CD4-positive, alpha-beta T cell (primary cell): ENCODE data around the gene HMGB1. TPM values are rescaled to one million over a fixed set of nuclear protein-coding genes. Genes with fewer than 3 reads are reported as not detected.

ENCODE experiments used
- ATAC-seq: fragments of 200-7000 bp; cut with Tn5 transposase; one replicate; pipeline ENCODE4 v1.10.0; 2022; ENCODE audit warnings: mild to moderate bottlenecking; ENCODE audit not compliant: poor library complexity
- CTCF ChIA-PET: fragments of 350-600 bp; sonication (Branson Sonifier 250); formaldehyde crosslinking; loops from one replicate; lab custom pipeline; 2021; ENCODE audit warnings: antibody characterized with exemption, inconsistent platforms; lab: Charles Lee
- POLR2A ChIA-PET: fragments of 350-600 bp; sonication (Branson Sonifier 250); formaldehyde crosslinking; loops from one replicate; lab custom pipeline; 2021; ENCODE audit warnings: antibody characterized with exemption, inconsistent platforms; lab: Charles Lee
- DNase-seq, 14 experiments: peaks; one replicate each; pipeline ENCODE4 v3.0.0-alpha.2; 2013 to 2020; ENCODE audit warnings: mixed read lengths in 2 of 14
- H3K27ac ChIP-seq, 2 donors: one replicate each; pipeline versions ENCODE4 v1.5.1 to v1.7.0; 2013; ENCODE audit warnings: low read length in 2 of 2, low read depth in 1 of 2, mild to moderate bottlenecking in 1 of 2
- H3K27me3 ChIP-seq, 2 experiments: 1 replicate in 1 of 2; 2 replicates in 1 of 2; pipeline versions ENCODE4 v1.6.1 to v1.7.0; 2013; ENCODE audit warnings: low read length in 2 of 2, control low read depth in 1 of 2, mild to moderate bottlenecking in 1 of 2, moderate library complexity in 1 of 2; ENCODE audit not compliant: insufficient read depth in 2 of 2, control insufficient read depth in 1 of 2
- H3K36me3 ChIP-seq: one replicate; pipeline ENCODE4 v1.6.1; 2013; ENCODE audit warnings: low read length, control low read depth; ENCODE audit not compliant: insufficient read depth
- H3K4me1 ChIP-seq: one replicate; pipeline ENCODE4 v1.6.1; 2013; ENCODE audit warnings: low read length, control low read depth; ENCODE audit not compliant: insufficient read depth
- H3K4me3 ChIP-seq: one replicate; pipeline ENCODE4 v1.5.1; 2013; ENCODE audit warnings: mild to moderate bottlenecking, low read length, moderate library complexity
- H3K9me3 ChIP-seq, 2 experiments: 1 replicate in 1 of 2; 2 replicates in 1 of 2; pipeline versions ENCODE4 v1.6.1 to v1.7.0; 2013; ENCODE audit warnings: low read length in 2 of 2, mild to moderate bottlenecking in 2 of 2, control low read depth in 1 of 2, moderate library complexity in 1 of 2; ENCODE audit not compliant: control insufficient read depth in 1 of 2, insufficient read depth in 1 of 2
- H3K27ac Mint-ChIP-seq: one replicate; pipeline ENCODE4 v1.8.0; 2020; ENCODE audit warnings: mixed read lengths
- H3K27me3 Mint-ChIP-seq: one replicate; pipeline ENCODE4 v1.8.0; 2021; ENCODE audit warnings: mixed read lengths
- H3K36me3 Mint-ChIP-seq: one replicate; pipeline ENCODE4 v1.8.0; 2021; ENCODE audit warnings: low read depth, mixed read lengths
- H3K4me1 Mint-ChIP-seq: one replicate; pipeline ENCODE4 v1.8.0; 2021; ENCODE audit warnings: low read depth, mixed read lengths
- H3K4me3 Mint-ChIP-seq: one replicate; pipeline ENCODE4 v1.8.0; 2020; ENCODE audit warnings: mild to moderate bottlenecking, mixed read lengths
- H3K9me3 Mint-ChIP-seq: one replicate; pipeline ENCODE4 v1.8.0; 2020; ENCODE audit warnings: mixed read lengths
- intact Hi-C, 2 experiments: fragments of 100-400 bp; cut with DNase I in 1 of 2; cut with micrococcal nuclease in 1 of 2; formaldehyde crosslinking; loops; one replicate each; pipeline versions ENCODE4 v1.15.1 to v1.9.0; 2023 to 2025; cut with DNase I, micrococcal nuclease
- total RNA-seq, 174 experiments: library from RNA in 2 of 174; stranded (reverse) in 2 of 174; gene quantifications; one replicate each; pipeline ENCODE4 v1.2.3 and lab custom pipeline; 2021 to 2026
- TF ChIP-seq, protein P1 (sequence below): fragments of 200-600 bp; IDR thresholded peaks from one replicate; pipeline ENCODE4 v1.8.0; 2022; ENCODE audit warnings: antibody characterized with exemption, mild to moderate bottlenecking

HMGB1 gene
- total RNA-seq, 2 experiments from 2014 or later, result 448 to 465 TPM

DNA sequence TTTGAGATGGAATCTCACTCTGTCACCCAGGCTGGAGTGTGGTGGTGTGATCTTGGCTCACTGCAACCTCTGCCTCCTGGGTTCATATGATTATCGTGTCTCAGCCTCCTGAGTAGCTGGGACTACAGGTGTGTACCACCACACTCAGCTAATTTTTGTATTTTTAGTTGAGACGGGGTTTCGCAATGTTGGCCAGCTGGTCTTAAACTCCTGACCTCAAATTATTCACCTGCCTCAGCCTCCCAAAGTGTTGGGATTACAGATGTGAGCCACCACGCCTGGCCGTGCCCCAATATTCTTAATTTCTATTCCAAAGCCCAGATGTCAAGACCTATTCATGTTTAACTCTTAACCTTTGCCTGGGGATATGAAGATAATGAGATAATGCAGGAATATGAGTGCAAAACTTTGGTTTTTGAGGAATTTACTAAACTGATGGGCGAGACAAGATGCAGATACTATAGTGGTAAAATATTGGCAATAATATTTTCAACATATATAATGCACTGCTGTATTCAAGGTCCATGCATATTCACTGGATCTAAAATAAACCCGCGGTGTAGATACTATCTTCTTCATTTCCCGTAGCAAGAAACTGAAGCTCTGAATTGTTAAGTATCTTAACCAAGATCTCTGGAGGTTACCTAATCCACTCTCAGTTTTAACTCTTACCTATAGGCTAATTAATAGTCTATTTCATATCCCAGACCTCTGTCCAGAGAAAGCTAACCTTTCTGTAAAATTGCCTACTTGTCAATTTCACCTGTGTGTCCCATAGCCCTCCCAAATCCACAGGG, 43.7 kb upstream of the HMGB1 start:
- no peak overlapping the region for H3K27ac Mint-ChIP-seq
- TF ChIP-seq, protein P1, sequence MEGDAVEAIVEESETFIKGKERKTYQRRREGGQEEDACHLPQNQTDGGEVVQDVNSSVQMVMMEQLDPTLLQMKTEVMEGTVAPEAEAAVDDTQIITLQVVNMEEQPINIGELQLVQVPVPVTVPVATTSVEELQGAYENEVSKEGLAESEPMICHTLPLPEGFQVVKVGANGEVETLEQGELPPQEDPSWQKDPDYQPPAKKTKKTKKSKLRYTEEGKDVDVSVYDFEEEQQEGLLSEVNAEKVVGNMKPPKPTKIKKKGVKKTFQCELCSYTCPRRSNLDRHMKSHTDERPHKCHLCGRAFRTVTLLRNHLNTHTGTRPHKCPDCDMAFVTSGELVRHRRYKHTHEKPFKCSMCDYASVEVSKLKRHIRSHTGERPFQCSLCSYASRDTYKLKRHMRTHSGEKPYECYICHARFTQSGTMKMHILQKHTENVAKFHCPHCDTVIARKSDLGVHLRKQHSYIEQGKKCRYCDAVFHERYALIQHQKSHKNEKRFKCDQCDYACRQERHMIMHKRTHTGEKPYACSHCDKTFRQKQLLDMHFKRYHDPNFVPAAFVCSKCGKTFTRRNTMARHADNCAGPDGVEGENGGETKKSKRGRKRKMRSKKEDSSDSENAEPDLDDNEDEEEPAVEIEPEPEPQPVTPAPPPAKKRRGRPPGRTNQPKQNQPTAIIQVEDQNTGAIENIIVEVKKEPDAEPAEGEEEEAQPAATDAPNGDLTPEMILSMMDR, result no peak
- no peaks in the 10 kb centered on the region for H3K27me3 Mint-ChIP-seq
- H3K27ac ChIP-seq, result no peak overlapping the region
- no peak overlapping the region for H3K4me3 ChIP-seq
- CTCF ChIA-PET, result no interaction called here
- H3K9me3 ChIP-seq, result no peaks in the 10 kb centered on the region
- H3K9me3 Mint-ChIP-seq, result no peaks in the 10 kb centered on the region
- H3K4me3 Mint-ChIP-seq, result no peak overlapping the region
- H3K4me1 Mint-ChIP-seq, result peaks cover 2% of the 10 kb centered on the region
- no peaks in the 10 kb centered on the region for H3K4me1 ChIP-seq
- DNase-seq (no peak), ATAC-seq (no peak)
- no peaks in the 10 kb centered on the region for H3K36me3 ChIP-seq
- no peaks in the 10 kb centered on the region for H3K27me3 ChIP-seq
- H3K36me3 Mint-ChIP-seq, result no peaks in the 10 kb centered on the region
- intact Hi-C loops, result no loop called here
- POLR2A ChIA-PET, result interaction anchor here (0.6 kb wide), 1 partner anchor 202 kb away, joined by 4 read pairs; no protein-coding TSS in a partner anchor

DNA sequence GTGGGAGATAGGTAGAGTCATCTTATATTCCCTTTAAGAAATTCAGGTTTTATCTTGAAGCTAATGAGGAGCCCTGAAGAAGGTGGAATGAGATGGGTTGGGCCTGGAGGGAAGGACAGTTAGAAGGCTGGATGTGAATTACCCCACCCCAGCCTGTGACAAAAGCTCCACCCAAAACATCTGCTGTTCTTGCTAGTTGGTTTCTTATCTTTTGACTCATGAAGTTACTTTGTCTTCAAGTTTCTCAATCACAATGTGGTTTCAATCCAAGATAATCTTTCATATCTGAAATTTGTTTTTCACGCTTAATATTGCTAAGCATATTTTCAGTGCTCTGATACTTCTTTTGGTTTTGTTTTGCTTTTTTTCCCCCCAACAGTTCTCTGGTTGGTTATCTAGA, 38.3 kb upstream of the HMGB1 start:
- no peaks in the 10 kb centered on the region for H3K36me3 ChIP-seq
- H3K4me1 ChIP-seq, result no peaks in the 10 kb centered on the region
- no peak for ATAC-seq
- intact Hi-C loops, result no loop called here
- H3K27me3 ChIP-seq, result no peaks in the 10 kb centered on the region
- H3K4me3 ChIP-seq, result no peak overlapping the region
- Mint-ChIP-seq H3K36me3 (no peaks in the 10 kb centered on the region), H3K27ac (no peak overlapping the region), H3K4me3 (no peak overlapping the region), H3K9me3 (no peaks in the 10 kb centered on the region), H3K27me3 (no peaks in the 10 kb centered on the region), H3K4me1 (peaks cover 3% of the 10 kb centered on the region)
- no peak for DNase-seq
- H3K9me3 ChIP-seq, result no peaks in the 10 kb centered on the region
- H3K27ac ChIP-seq, result no peak overlapping the region
- TF ChIP-seq, protein P1, result no peak
- POLR2A ChIA-PET, result no interaction called here
- CTCF ChIA-PET, result interaction anchor here (0.6 kb wide), 1 partner anchor 336 kb away, joined by 3 read pairs; no protein-coding TSS in a partner anchor

DNA sequence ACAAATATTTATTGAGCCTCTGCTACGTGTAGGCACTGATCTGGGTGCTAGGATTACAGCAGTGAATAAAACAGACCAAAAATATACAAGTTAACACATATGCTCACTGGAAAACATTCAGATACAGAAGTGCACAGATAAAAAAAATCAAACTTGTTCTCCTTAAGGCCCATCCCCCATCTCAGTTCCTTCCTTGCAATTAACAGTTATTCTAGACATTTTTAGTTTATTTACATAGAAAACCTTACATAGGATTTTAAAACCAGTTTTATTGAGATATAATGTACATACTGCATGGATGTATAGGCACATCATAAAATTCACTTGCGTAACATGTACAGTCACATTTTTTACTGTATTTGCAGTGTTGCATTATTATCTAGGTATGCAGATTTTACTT, 36.5 kb upstream of the HMGB1 start:
- Mint-ChIP-seq H3K4me3 (no peak overlapping the region), H3K36me3 (no peaks in the 10 kb centered on the region), H3K27ac (no peak overlapping the region), H3K9me3 (no peaks in the 10 kb centered on the region), H3K4me1 (peaks cover 3% of the 10 kb centered on the region), H3K27me3 (no peaks in the 10 kb centered on the region)
- Histone ChIP-seq H3K27ac (no peak overlapping the region), H3K36me3 (no peaks in the 10 kb centered on the region), H3K9me3 (no peaks in the 10 kb centered on the region), H3K4me3 (no peak overlapping the region), H3K4me1 (no peaks in the 10 kb centered on the region), H3K27me3 (no peaks in the 10 kb centered on the region)
- ChIA-PET CTCF (no interaction called here), POLR2A (no interaction called here)
- TF ChIP-seq, protein P1, result no peak
- intact Hi-C loops, result no loop called here
- ATAC-seq, result no peak
- DNase-seq, result no peak
